GM23338 (cell line): ENCODE data around the gene KCTD17. TPM values are rescaled to one million over a fixed set of nuclear protein-coding genes. Genes with fewer than 3 reads are reported as not detected.

Experiments used
- ATAC-seq: fragments of 200-7000 bp; cut with Tn5 transposase; 3 replicates; pipeline ENCODE4 v1.9.1; 2020
- DNase-seq: peaks from one replicate; pipeline ENCODE4 v3.0.0-alpha.2; 2015; ENCODE audit warnings: low spot score
- H2AFZ ChIP-seq: fragments of 200-600 bp; sonication (generic); 2 replicates; pipeline ENCODE4 v1.8.0; 2016; ENCODE audit warnings: antibody characterized with exemption, mild to moderate bottlenecking, moderate library complexity
- H3F3A ChIP-seq: fragments of 200-600 bp; sonication (generic); replicated peaks from 2 replicates; pipeline ENCODE4 v1.8.0; 2017; ENCODE audit warnings: antibody characterized with exemption, mixed run types, low read depth
- H3K27ac ChIP-seq: fragments of 200-600 bp; sonication (generic); 2 replicates; pipeline ENCODE4 v1.6.1; 2016; ENCODE audit warnings: low read depth
- H3K27me3 ChIP-seq: fragments of 200-600 bp; sonication (generic); 2 replicates; pipeline ENCODE4 v1.8.0; 2016; ENCODE audit warnings: mild to moderate bottlenecking, mixed run types, moderate library complexity; ENCODE audit not compliant: insufficient read depth
- H3K36me3 ChIP-seq: fragments of 200-600 bp; sonication (generic); 2 replicates; pipeline ENCODE4 v1.8.0; 2016; ENCODE audit warnings: mild to moderate bottlenecking; ENCODE audit not compliant: insufficient read depth
- H3K4me1 ChIP-seq: fragments of 200-600 bp; sonication (generic); 2 replicates; pipeline ENCODE4 v1.8.0; 2016; ENCODE audit warnings: mild to moderate bottlenecking, moderate library complexity; ENCODE audit not compliant: insufficient read depth
- H3K4me2 ChIP-seq: fragments of 200-600 bp; sonication (generic); 2 replicates; pipeline ENCODE4 v1.7.1; 2017; ENCODE audit warnings: mixed run types
- H3K4me3 ChIP-seq: fragments of 200-600 bp; sonication (generic); 2 replicates; pipeline ENCODE4 v1.6.1; 2016; ENCODE audit warnings: mixed run types
- H3K79me2 ChIP-seq: fragments of 200-600 bp; sonication (generic); replicated peaks from 2 replicates; pipeline ENCODE4 v1.8.0; 2017; ENCODE audit warnings: mild to moderate bottlenecking; ENCODE audit not compliant: insufficient read depth
- H3K9me2 ChIP-seq: fragments of 200-600 bp; sonication (generic); 2 replicates; pipeline ENCODE4 v1.8.0; 2017; ENCODE audit not compliant: insufficient read depth
- H4K20me1 ChIP-seq: fragments of 200-600 bp; sonication (generic); replicated peaks from 2 replicates; pipeline ENCODE4 v1.8.0; 2017; ENCODE audit warnings: mild to moderate bottlenecking; ENCODE audit not compliant: insufficient read depth
- H3K27ac Mint-ChIP-seq: 2 replicates; pipeline ENCODE4 v1.8.0; 2020; ENCODE audit warnings: inconsistent platforms, mild to moderate bottlenecking, moderate library complexity, mixed read lengths
- H3K27me3 Mint-ChIP-seq: 3 replicates; pipeline ENCODE4 v1.8.0; 2022; ENCODE audit warnings: low read depth, mild to moderate bottlenecking, moderate library complexity, mixed read lengths, inconsistent platforms; ENCODE audit not compliant: insufficient read depth, poor library complexity
- H3K36me3 Mint-ChIP-seq: 3 replicates; pipeline ENCODE4 v1.8.0; 2021; ENCODE audit warnings: low read depth, mild to moderate bottlenecking, inconsistent platforms, moderate library complexity, mixed read lengths
- H3K4me1 Mint-ChIP-seq: 3 replicates; pipeline ENCODE4 v1.8.0; 2020; ENCODE audit warnings: mild to moderate bottlenecking, inconsistent platforms, mixed read lengths
- H3K4me3 Mint-ChIP-seq: 3 replicates; pipeline ENCODE4 v1.8.0; 2021; ENCODE audit warnings: moderate library complexity, mild to moderate bottlenecking, inconsistent platforms, mixed read lengths
- H3K9me3 Mint-ChIP-seq: 3 replicates; pipeline ENCODE4 v1.8.0; 2020; ENCODE audit warnings: moderate library complexity, mild to moderate bottlenecking, inconsistent platforms, mixed read lengths
- CREB1 ChIP-seq: fragments of 250-450 bp; sonication (Bioruptor Pico); IDR thresholded peaks from 2 replicates; pipeline ENCODE4 v1.5.0; 2020; ENCODE audit warnings: low read depth, mild to moderate bottlenecking, moderate library complexity
- EZH2 ChIP-seq: fragments of 200-600 bp; sonication (generic); IDR thresholded peaks from one replicate; pipeline ENCODE4 v1.8.0; 2017; ENCODE audit warnings: antibody characterized with exemption, mild to moderate bottlenecking, low read depth; ENCODE audit not compliant: unreplicated experiment
- JUNB ChIP-seq: IDR thresholded peaks from one replicate; pipeline ENCODE4 v1.6.1; 2016; ENCODE audit warnings: antibody characterized with exemption; ENCODE audit not compliant: unreplicated experiment
- NANOG ChIP-seq: IDR thresholded peaks from 2 replicates; pipeline ENCODE4 v1.6.1; 2016; ENCODE audit warnings: antibody characterized with exemption, borderline replicate concordance
- REST ChIP-seq: IDR thresholded peaks from one replicate; pipeline ENCODE4 v1.6.1; 2018; ENCODE audit warnings: antibody characterized with exemption; ENCODE audit not compliant: unreplicated experiment
- ZNF331 ChIP-seq: fragments of 250-450 bp; sonication (Bioruptor Pico); IDR thresholded peaks from 2 replicates; pipeline ENCODE4 v1.5.0; 2020; ENCODE audit warnings: low read depth, mild to moderate bottlenecking, moderate library complexity
- polyA plus RNA-seq: library from polyadenylated mRNA; unstranded; fragments of >200 nt; fragmentation: Nextera tagmentation; extraction: Ambion mirVana; gene quantifications from 2 replicates; pipeline ENCODE4 v1.2.1, GENCODE V29; 2016
- total RNA-seq: library from RNA; depleted of rRNA; stranded (reverse); fragments of >200 nt; shearing (Covaris generic); gene quantifications from 2 replicates; pipeline ENCODE4 v1.2.3, GENCODE V29; 2014
- TF ChIP-seq, protein P1 (sequence below), 2 experiments: fragments of 200-600 bp in 1 of 2; sonication (generic) in 1 of 2; conservative IDR thresholded peaks; 2 replicates each; pipeline versions ENCODE4 v1.5.1 to v1.6.1; 2016 to 2017; ENCODE audit warnings: antibody characterized with exemption in 2 of 2, low read depth in 2 of 2, mild to moderate bottlenecking in 2 of 2, moderate library complexity in 1 of 2

Gene KCTD17
- total and polyA plus RNA-seq, 2 experiments from 2014 or later = 25.1 to 35.0 TPM

DNA sequence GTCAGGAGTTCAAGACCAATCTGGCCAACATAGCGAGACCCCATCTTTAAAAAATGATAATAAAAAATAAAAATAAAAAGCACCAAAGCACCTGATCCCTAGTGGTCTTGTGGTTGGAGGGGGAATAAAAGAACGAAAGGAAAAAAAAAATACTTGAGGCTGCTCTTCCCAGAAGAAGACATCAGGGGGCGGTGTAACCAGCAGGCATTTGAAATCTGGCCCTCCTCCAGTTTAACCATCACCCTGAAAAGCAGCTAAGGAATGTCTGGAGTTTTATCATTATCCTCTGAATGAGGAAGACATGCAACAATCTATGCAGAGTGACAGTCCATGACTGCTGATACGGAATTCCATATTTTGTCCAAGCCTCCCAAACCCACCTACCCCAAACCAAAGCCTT lies 5.6 kb upstream of the KCTD17 start:
- Histone ChIP-seq H4K20me1 (no peaks in the 10 kb centered on the region), H3K27ac (no peak overlapping the region), H3K4me3 (no peak overlapping the region), H2AFZ (no peak overlapping the region), H3K27me3 (peaks cover 4% of the 10 kb centered on the region; the same call in 1 of the 2 replicates), H3K9me2 (no peaks in the 10 kb centered on the region), H3K4me2 (no peak overlapping the region), H3K79me2 (no peaks in the 10 kb centered on the region), H3K4me1 (no peaks in the 10 kb centered on the region; the same call in 1 of the 2 replicates), H3F3A (no peaks in the 10 kb centered on the region), H3K36me3 (no peaks in the 10 kb centered on the region)
- ATAC-seq = peak; percentile 31
- Mint-ChIP-seq H3K9me3 (no peaks in the 10 kb centered on the region; the same call in 2 of the 3 replicates), H3K4me3 (no peak overlapping the region), H3K27me3 (peaks cover 11% of the 10 kb centered on the region), H3K36me3 (no peaks in the 10 kb centered on the region), H3K4me1 (peaks cover 15% of the 10 kb centered on the region; the same call in 2 of the 3 replicates), H3K27ac (no peak overlapping the region)
- no peak for TF ChIP-seq ZNF331
- TF ChIP-seq, protein P1, sequence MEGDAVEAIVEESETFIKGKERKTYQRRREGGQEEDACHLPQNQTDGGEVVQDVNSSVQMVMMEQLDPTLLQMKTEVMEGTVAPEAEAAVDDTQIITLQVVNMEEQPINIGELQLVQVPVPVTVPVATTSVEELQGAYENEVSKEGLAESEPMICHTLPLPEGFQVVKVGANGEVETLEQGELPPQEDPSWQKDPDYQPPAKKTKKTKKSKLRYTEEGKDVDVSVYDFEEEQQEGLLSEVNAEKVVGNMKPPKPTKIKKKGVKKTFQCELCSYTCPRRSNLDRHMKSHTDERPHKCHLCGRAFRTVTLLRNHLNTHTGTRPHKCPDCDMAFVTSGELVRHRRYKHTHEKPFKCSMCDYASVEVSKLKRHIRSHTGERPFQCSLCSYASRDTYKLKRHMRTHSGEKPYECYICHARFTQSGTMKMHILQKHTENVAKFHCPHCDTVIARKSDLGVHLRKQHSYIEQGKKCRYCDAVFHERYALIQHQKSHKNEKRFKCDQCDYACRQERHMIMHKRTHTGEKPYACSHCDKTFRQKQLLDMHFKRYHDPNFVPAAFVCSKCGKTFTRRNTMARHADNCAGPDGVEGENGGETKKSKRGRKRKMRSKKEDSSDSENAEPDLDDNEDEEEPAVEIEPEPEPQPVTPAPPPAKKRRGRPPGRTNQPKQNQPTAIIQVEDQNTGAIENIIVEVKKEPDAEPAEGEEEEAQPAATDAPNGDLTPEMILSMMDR (conservative IDR thresholded peaks at IDR 0.05; ENCODE audit: low read depth in 2 of 2) = peak; percentile 71 to 80
- peak; percentile 74 for DNase-seq

DNA sequence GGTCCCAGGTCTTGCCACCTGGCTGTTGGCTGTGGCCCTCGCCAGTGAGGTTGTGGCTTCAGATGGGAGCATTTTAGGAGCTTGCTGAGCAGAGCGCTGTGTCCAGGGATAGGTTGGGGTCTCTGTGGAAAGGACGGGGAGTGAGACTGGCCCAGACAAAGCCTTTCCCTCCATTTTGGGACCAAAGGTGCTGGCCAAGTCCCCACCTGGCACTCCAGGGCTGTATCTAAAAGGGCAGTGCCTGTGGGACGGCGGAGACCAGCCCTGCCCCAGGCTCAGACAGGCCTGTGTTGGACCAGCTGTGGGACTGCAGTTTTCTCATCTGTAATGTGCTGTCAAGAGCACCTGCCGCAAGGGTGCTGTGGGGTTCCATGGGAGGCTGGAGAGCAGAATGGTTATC lies 5.0 kb upstream of the KCTD17 start:
- Histone ChIP-seq H3K79me2 (no peaks in the 10 kb centered on the region), H3K27me3 (peaks cover 4% of the 10 kb centered on the region; the same call in 1 of the 2 replicates), H3F3A (no peaks in the 10 kb centered on the region), H4K20me1 (no peaks in the 10 kb centered on the region), H2AFZ (no peak overlapping the region), H3K36me3 (no peaks in the 10 kb centered on the region), H3K9me2 (no peaks in the 10 kb centered on the region), H3K4me3 (no peak overlapping the region), H3K27ac (no peak overlapping the region), H3K4me2 (no peak overlapping the region), H3K4me1 (no peaks in the 10 kb centered on the region; the same call in 1 of the 2 replicates)
- TF ChIP-seq NANOG (no peak), JUNB (no peak), REST (no peak), ZNF331 (no peak), EZH2 (no peak), CREB1 (CRISPR knock-in tag) (no peak)
- H3K36me3 Mint-ChIP-seq = no peaks in the 10 kb centered on the region
- DNase-seq (no peak), ATAC-seq (no peak)
- peaks cover 11% of the 10 kb centered on the region for H3K4me1 Mint-ChIP-seq
- H3K4me3 Mint-ChIP-seq = no peak overlapping the region
- no peaks in the 10 kb centered on the region; the same call in 2 of the 3 replicates for H3K9me3 Mint-ChIP-seq
- H3K27ac Mint-ChIP-seq = no peak overlapping the region
- peaks cover 8% of the 10 kb centered on the region for H3K27me3 Mint-ChIP-seq
